VCaP (cell line): Measurements from ENCODE around the gene CD37.
"Not testable (repeated sequence)": the region's sequence is repeated elsewhere in the genome, so short reads cannot be mapped to it uniquely, and the experiment has no call there.

ENCODE experiments used
- H3K27ac ChIP-seq: fragments of 450-650 bp; 2 replicates; pipeline ENCODE4 v1.5.1; 2017
- CTCF ChIP-seq: fragments of 450-650 bp; conservative IDR thresholded peaks from 2 replicates; pipeline ENCODE4 v1.5.1; 2017; ENCODE audit warnings: mild to moderate bottlenecking, moderate library complexity

Gene CD37

GRCh38 chr19:49366110-49366509 is 30.9 kb downstream of the CD37 start:
- TF ChIP-seq CTCF, result no peak
- H3K27ac ChIP-seq, result no peak overlapping the region

GRCh38 chr19:49368711-49369358 is 33.6 kb downstream of the CD37 start:
- TF ChIP-seq CTCF, result no peak

GRCh38 chr19:49371184-49371583 is 36.0 kb downstream of the CD37 start:
- no peak overlapping the region for H3K27ac ChIP-seq
- TF ChIP-seq CTCF, result no peak

More at GRCh38 chr19:49368711-49369358, 33.6 kb downstream of the CD37 start:
- H3K27ac ChIP-seq, result no peak overlapping the region

- not testable (repeated sequence) for H3K27ac ChIP-seq
Observed at GRCh38 chr19:49373174-49373573, 38.0 kb downstream of the CD37 start.

- H3K27ac ChIP-seq, result no peak overlapping the region
- TF ChIP-seq CTCF, result no peak
Observed at GRCh38 chr19:49374665-49375434, 39.6 kb downstream of the CD37 start.

GRCh38 chr19:49378512-49378911 is 43.3 kb downstream of the CD37 start:
- H3K27ac ChIP-seq, result no peak overlapping the region
- TF ChIP-seq CTCF, result no peak

- TF ChIP-seq CTCF, result no peak
Observed at GRCh38 chr19:49380391-49380790, 45.2 kb downstream of the CD37 start.

GRCh38 chr19:49382639-49383038 is 47.4 kb downstream of the CD37 start:
- no peak for TF ChIP-seq CTCF
- no peak overlapping the region for H3K27ac ChIP-seq

More at GRCh38 chr19:49380391-49380790, 45.2 kb downstream of the CD37 start:
- no peak overlapping the region for H3K27ac ChIP-seq
